ENCODE measurements around the gene SEPTIN6. TPM values are rescaled to one million over a fixed set of nuclear protein-coding genes. Genes with fewer than 3 reads are reported as not detected.
"Not testable (repeated sequence)": the region's sequence is repeated elsewhere in the genome, so short reads cannot be mapped to it uniquely, and the experiment has no call there.

Gene SEPTIN6
- total and polyA plus RNA-seq, 4 donors: 9.4 to 11.5 (median 10.6) TPM

DNA sequence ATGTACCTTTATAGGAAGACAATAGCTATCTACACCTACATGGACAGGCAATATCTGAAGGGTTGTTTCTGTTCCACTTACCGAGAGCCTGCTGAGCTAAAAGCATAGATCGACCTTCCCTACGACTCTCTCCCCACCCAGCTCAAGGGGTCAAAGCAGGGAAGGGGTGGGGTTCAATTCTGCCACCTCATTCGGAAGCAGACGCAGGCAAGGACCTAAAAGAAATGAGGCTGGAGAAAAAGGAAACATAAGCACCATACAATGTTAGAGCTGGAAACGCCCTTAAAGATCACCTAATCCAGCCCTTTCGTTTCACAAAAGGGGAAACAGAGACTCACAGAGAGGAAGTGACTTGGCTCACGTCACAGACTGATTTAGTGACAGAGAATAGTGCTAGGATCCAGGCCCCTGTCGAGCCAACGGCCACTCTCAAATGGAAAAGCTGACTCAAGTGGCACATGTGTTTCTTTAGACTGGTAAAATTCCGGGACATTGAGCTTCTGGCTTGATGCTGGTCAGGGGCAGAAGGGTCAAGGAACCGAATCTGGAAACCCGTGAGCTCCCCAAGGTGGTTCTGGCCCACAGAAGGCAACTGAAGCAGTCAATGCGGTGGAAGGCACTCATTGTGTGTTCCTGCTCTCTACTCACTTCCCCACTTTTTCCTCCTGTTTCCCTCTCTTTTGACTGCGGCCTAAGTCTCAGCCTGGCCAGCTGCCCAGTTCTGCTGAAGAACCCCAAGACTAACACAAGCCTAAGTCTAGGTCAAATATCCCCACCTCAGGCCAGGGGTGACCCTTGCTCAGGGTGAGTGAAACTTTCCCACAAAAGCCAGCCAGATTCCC is 7.5 kb downstream of the SEPTIN6 start:
- Histone ChIP-seq H3K9ac (ENCODE audit: low read depth in 1 of 2, low read length in 2 of 2) (peak overlapping the region; percentile 3 to 56), H3K4me1 (ENCODE audit: control insufficient read depth in 4 of 4, insufficient read depth in 4 of 4, low read length in 3 of 4) (peaks cover 0 to 11% (median 4%) of the 10 kb centered on the region in 4 donors)
- DNase-seq (ENCODE audit: low spot score): no peak

DNA sequence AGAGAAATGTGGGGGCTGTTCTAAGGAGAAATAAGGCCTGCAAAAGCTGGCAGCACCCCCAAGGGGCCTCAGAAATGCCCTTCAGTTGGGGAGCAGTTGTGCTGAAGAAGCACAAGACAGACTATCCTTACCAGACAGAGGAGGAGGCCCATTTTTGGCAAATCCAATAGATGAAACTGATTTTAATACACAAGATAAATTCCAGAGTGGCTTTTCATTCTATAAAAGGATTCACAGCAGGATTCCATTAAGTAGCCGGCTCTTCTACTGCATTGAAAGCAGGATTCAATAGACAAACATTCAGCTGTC is 8.1 kb downstream of the SEPTIN6 start:
- TF ChIP-seq TAF1 (conservative IDR thresholded peaks at IDR 0.05): no peak
- TF ChIP-seq RAD21 (IDR thresholded peaks at IDR 0.05): no peak
- no peak for TF ChIP-seq YY1 (IDR thresholded peaks at IDR 0.05)
- TF ChIP-seq GABPA (IDR thresholded peaks at IDR 0.05 in 1 of 2, conservative IDR thresholded peaks at IDR 0.05 in 1 of 2): no peak
- no peak for DNase-seq (ENCODE audit: low spot score)
- Histone ChIP-seq H3K4me3 (ENCODE audit: low read depth in 1 of 3, low read length in 3 of 3) (no peak overlapping the region), H3K27ac (ENCODE audit: low read depth in 1 of 2, low read length in 2 of 2) (peak overlapping the region; percentile 65 to 67), H3K4me1 (ENCODE audit: control insufficient read depth in 4 of 4, insufficient read depth in 4 of 4, low read length in 3 of 4) (peaks cover 0 to 11% (median 4%) of the 10 kb centered on the region in 4 donors), H3K9ac (ENCODE audit: low read depth in 1 of 2, low read length in 2 of 2) (peak overlapping the region in 1 of 2 donors; percentile 56), H3K9me3 (ENCODE audit: control insufficient read depth in 4 of 4, low read length in 3 of 4) (no peaks in the 10 kb centered on the region), H3K27me3 (ENCODE audit: control insufficient read depth in 4 of 4, insufficient read depth in 4 of 4, low read length in 3 of 4) (no peaks in the 10 kb centered on the region), H3K36me3 (ENCODE audit: control insufficient read depth in 4 of 4, insufficient read depth in 3 of 4, low read depth in 1 of 4, low read length in 3 of 4) (no peaks in the 10 kb centered on the region)
- 74% methylated on average over 1 of the region's 1 CpG for WGBS

More for the DNA sequence above, 7.5 kb downstream of the SEPTIN6 start:
- Histone ChIP-seq H3K4me3 (ENCODE audit: low read depth in 1 of 3, low read length in 3 of 3) (no peak overlapping the region), H3K36me3 (ENCODE audit: control insufficient read depth in 4 of 4, insufficient read depth in 3 of 4, low read depth in 1 of 4, low read length in 3 of 4) (no peaks in the 10 kb centered on the region), H3K27ac (ENCODE audit: low read depth in 1 of 2, low read length in 2 of 2) (peak overlapping the region; percentile 65 to 67), H3K27me3 (ENCODE audit: control insufficient read depth in 4 of 4, insufficient read depth in 4 of 4, low read length in 3 of 4) (no peaks in the 10 kb centered on the region), H3K9me3 (ENCODE audit: control insufficient read depth in 4 of 4, low read length in 3 of 4) (no peaks in the 10 kb centered on the region)
- WGBS: 68% methylated on average over 15 of the region's 15 CpGs
- no peak for TF ChIP-seq TAF1 (conservative IDR thresholded peaks at IDR 0.05)
- peak in 1 of 2 donors; percentile 41 for TF ChIP-seq JUND (IDR thresholded peaks at IDR 0.05)

DNA sequence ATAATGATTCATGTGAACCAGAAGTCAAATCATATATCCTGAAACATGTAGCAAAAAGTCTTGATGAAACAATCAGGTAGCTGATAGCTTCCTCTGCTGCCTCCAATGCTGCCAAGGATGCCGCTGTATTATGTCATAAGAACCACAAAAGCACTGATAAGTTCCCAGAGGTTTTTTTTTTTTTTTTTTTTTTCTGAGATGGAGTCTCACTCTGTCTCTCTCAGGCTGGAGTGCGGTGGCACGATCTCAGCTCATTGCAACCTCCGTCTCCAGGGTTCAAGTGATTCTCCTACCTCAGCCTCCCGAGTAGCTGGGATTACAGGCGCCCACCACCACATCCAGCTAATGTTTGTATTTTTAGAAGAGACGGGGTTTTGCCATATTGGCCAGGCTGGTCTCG is 8.7 kb downstream of the SEPTIN6 start:
- not testable (repeated sequence) for H3K9me3 ChIP-seq (ENCODE audit: control insufficient read depth in 4 of 4, low read length in 3 of 4); H3K4me3 ChIP-seq (ENCODE audit: low read depth in 1 of 3, low read length in 3 of 3); H3K27ac ChIP-seq (ENCODE audit: low read depth in 1 of 2, low read length in 2 of 2)

DNA sequence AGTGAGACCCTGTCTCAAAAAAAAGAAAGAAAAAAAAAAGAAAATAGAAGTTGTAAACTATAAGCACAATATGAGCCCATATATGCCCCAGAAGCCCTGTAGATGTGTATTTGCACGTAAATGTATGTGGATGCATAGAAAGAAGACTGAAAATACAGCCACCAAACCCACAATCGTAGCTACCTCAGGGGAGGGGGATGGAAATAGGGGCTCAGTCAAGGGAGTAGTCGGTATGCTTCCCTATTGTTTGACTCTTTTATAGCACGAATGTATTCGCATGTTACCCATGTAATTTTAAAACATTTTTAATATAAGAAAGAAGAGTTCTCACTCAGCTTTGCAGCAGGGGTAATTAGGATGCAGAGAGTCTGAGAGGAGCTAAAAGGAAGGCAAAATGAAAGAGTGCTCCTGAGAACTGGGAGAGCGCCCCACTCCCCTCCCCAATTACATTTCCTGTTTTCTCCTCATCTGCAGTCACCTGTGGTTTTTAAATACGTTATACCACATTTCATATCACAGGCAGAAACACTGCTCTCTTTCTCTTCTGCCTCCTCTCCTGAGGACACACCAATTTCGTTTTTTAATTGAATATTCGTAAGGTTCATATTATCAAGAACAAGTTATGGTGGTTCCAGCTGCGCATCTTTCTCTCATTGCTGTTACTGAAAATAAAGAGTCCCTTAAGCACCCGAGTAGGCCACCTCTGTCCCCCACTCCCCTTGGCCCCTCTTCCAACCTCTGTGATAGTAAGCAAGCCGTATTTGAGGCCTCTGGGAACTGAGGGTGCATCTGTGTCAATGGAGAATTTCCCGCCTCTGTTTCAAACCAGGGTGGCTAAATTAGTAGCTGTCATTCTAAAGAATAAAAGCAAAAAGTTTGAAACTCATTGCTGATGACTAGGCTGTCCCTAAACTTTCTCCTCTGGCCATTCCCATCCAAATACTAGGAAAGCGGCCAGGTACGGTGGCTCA is 10.7 kb downstream of the SEPTIN6 start:
- H3K9me3 ChIP-seq (ENCODE audit: control insufficient read depth in 4 of 4, low read length in 3 of 4): no peaks in the 10 kb centered on the region
- no peak overlapping the region for H3K4me3 ChIP-seq (ENCODE audit: low read depth in 1 of 3, low read length in 3 of 3)
- no peak overlapping the region for H3K9ac ChIP-seq (ENCODE audit: low read depth in 1 of 2, low read length in 2 of 2)
- no peaks in the 10 kb centered on the region for H3K36me3 ChIP-seq (ENCODE audit: control insufficient read depth in 4 of 4, insufficient read depth in 3 of 4, low read depth in 1 of 4, low read length in 3 of 4)
- H3K27me3 ChIP-seq (ENCODE audit: control insufficient read depth in 4 of 4, insufficient read depth in 4 of 4, low read length in 3 of 4): no peaks in the 10 kb centered on the region
- peaks cover 0 to 5% (median 0%) of the 10 kb centered on the region in 4 donors for H3K4me1 ChIP-seq (ENCODE audit: control insufficient read depth in 4 of 4, insufficient read depth in 4 of 4, low read length in 3 of 4)
- 81% methylated on average over 15 of the region's 15 CpGs for WGBS
- H3K27ac ChIP-seq (ENCODE audit: low read depth in 1 of 2, low read length in 2 of 2): peak overlapping the region in 1 of 2 donors; percentile 25
- DNase-seq (ENCODE audit: low spot score): no peak
- TF ChIP-seq, protein P1, sequence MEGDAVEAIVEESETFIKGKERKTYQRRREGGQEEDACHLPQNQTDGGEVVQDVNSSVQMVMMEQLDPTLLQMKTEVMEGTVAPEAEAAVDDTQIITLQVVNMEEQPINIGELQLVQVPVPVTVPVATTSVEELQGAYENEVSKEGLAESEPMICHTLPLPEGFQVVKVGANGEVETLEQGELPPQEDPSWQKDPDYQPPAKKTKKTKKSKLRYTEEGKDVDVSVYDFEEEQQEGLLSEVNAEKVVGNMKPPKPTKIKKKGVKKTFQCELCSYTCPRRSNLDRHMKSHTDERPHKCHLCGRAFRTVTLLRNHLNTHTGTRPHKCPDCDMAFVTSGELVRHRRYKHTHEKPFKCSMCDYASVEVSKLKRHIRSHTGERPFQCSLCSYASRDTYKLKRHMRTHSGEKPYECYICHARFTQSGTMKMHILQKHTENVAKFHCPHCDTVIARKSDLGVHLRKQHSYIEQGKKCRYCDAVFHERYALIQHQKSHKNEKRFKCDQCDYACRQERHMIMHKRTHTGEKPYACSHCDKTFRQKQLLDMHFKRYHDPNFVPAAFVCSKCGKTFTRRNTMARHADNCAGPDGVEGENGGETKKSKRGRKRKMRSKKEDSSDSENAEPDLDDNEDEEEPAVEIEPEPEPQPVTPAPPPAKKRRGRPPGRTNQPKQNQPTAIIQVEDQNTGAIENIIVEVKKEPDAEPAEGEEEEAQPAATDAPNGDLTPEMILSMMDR (IDR thresholded peaks at IDR 0.05; ENCODE audit: low read depth, low read length, missing input control): no peak
- TF ChIP-seq HNF4G (IDR thresholded peaks at IDR 0.05) (no peak), JUND (IDR thresholded peaks at IDR 0.05) (no peak), RXRA (IDR thresholded peaks at IDR 0.05) (no peak), TAF1 (conservative IDR thresholded peaks at IDR 0.05) (no peak), NR2F2 (IDR thresholded peaks at IDR 0.05) (no peak), FOXA1 (IDR thresholded peaks at IDR 0.05) (no peak), SP1 (IDR thresholded peaks at IDR 0.05) (no peak), YY1 (IDR thresholded peaks at IDR 0.05) (no peak), HNF4A (conservative IDR thresholded peaks at IDR 0.05) (no peak), GABPA (IDR thresholded peaks at IDR 0.05 in 1 of 2, conservative IDR thresholded peaks at IDR 0.05 in 1 of 2) (no peak), RAD21 (IDR thresholded peaks at IDR 0.05) (no peak), EGR1 (IDR thresholded peaks at IDR 0.05; ENCODE audit: low read depth in 2 of 2) (no peak)
- TF ChIP-seq, protein P2, sequence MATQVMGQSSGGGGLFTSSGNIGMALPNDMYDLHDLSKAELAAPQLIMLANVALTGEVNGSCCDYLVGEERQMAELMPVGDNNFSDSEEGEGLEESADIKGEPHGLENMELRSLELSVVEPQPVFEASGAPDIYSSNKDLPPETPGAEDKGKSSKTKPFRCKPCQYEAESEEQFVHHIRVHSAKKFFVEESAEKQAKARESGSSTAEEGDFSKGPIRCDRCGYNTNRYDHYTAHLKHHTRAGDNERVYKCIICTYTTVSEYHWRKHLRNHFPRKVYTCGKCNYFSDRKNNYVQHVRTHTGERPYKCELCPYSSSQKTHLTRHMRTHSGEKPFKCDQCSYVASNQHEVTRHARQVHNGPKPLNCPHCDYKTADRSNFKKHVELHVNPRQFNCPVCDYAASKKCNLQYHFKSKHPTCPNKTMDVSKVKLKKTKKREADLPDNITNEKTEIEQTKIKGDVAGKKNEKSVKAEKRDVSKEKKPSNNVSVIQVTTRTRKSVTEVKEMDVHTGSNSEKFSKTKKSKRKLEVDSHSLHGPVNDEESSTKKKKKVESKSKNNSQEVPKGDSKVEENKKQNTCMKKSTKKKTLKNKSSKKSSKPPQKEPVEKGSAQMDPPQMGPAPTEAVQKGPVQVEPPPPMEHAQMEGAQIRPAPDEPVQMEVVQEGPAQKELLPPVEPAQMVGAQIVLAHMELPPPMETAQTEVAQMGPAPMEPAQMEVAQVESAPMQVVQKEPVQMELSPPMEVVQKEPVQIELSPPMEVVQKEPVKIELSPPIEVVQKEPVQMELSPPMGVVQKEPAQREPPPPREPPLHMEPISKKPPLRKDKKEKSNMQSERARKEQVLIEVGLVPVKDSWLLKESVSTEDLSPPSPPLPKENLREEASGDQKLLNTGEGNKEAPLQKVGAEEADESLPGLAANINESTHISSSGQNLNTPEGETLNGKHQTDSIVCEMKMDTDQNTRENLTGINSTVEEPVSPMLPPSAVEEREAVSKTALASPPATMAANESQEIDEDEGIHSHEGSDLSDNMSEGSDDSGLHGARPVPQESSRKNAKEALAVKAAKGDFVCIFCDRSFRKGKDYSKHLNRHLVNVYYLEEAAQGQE (IDR thresholded peaks at IDR 0.05): no peak
- TF ChIP-seq, protein P3, sequence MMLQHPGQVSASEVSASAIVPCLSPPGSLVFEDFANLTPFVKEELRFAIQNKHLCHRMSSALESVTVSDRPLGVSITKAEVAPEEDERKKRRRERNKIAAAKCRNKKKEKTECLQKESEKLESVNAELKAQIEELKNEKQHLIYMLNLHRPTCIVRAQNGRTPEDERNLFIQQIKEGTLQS (IDR thresholded peaks at IDR 0.05): no peak

More for the DNA sequence above, 8.7 kb downstream of the SEPTIN6 start:
- H3K9ac ChIP-seq (ENCODE audit: low read depth in 1 of 2, low read length in 2 of 2); H3K27me3 ChIP-seq (ENCODE audit: control insufficient read depth in 4 of 4, insufficient read depth in 4 of 4, low read length in 3 of 4); H3K36me3 ChIP-seq (ENCODE audit: control insufficient read depth in 4 of 4, insufficient read depth in 3 of 4, low read depth in 1 of 4, low read length in 3 of 4); DNase-seq (ENCODE audit: low spot score): not testable (repeated sequence)
- peaks cover 0 to 11% (median 4%) of the 10 kb centered on the region in 4 donors for H3K4me1 ChIP-seq (ENCODE audit: control insufficient read depth in 4 of 4, insufficient read depth in 4 of 4, low read length in 3 of 4)
- WGBS: 90% methylated on average over 8 of the region's 8 CpGs

Data from liver (tissue), 9 donors.